Measurements from ENCODE around the gene ATG7. TPM values are rescaled to one million over a fixed set of nuclear protein-coding genes. Genes with fewer than 3 reads are reported as not detected.

ATG7 gene
- total and polyA plus RNA-seq, 10 of the 15 experiments (the other 5 are each of a cell fraction or from before 2014, with no cell fraction given): 13.5 to 49.5 (median 26.4) TPM

GRCh38 chr3:11547498-11547897, 275.3 kb downstream of the ATG7 start (continued):
- no peak for TF ChIP-seq CTCF (IDR thresholded peaks at IDR 0.05 in 2 of 3, conservative IDR thresholded peaks at IDR 0.05 in 1 of 3; ENCODE audit: control insufficient read depth in 2 of 3, extremely low read depth in 1 of 3, insufficient read depth in 1 of 3, low read depth in 3 of 3, low read length in 3 of 3)
- TF ChIP-seq NR2C1 (IDR thresholded peaks at IDR 0.05): no peak
- no peak for TF ChIP-seq SRF (IDR thresholded peaks at IDR 0.05; ENCODE audit: low read depth in 2 of 2, low read length in 2 of 2)
- no peak for TF ChIP-seq USF1 (IDR thresholded peaks at IDR 0.05; ENCODE audit: borderline replicate concordance, extremely low read length, insufficient read depth, low read depth, low read length)
- TF ChIP-seq RELB (IDR thresholded peaks at IDR 0.05; ENCODE audit: low read depth): no peak
- no peak for TF ChIP-seq RAD21 (IDR thresholded peaks at IDR 0.05; ENCODE audit: insufficient read depth, low read depth, low read length)
- TF ChIP-seq RUNX3 (IDR thresholded peaks at IDR 0.05; ENCODE audit: low read length): no peak

GRCh38 chr3:11548721-11549131, 276.5 kb downstream of the ATG7 start:
- POLR2A ChIA-PET: no interaction called here
- CTCF ChIA-PET: no interaction called here
- Histone ChIP-seq H3K9me3 (replicated peaks; ENCODE audit: control insufficient read depth, insufficient read depth, low read length) (no peaks in the 10 kb centered on the region; the same call in 2 of the 3 replicates), H3K27ac (ENCODE audit: control insufficient read depth, insufficient read depth) (no peak overlapping the region), H3K4me1 (ENCODE audit: control insufficient read depth, insufficient read depth, low read length) (no peaks in the 10 kb centered on the region), H3K79me2 (ENCODE audit: control insufficient read depth, insufficient read depth, low read length) (no peaks in the 10 kb centered on the region), H2AFZ (ENCODE audit: control insufficient read depth, low read depth, low read length) (no peak overlapping the region), H4K20me1 (ENCODE audit: control insufficient read depth, insufficient read depth) (no peaks in the 10 kb centered on the region), H3K4me2 (ENCODE audit: control insufficient read depth, insufficient read depth) (no peak overlapping the region), H3K9ac (ENCODE audit: control insufficient read depth, insufficient read depth, low read length) (no peak overlapping the region), H3K4me3 (no peak overlapping the region), H3K27me3 (replicated peaks in 1 of 2; ENCODE audit: control insufficient read depth in 2 of 2, insufficient read depth in 2 of 2, low read length in 1 of 2) (no peaks in the 10 kb centered on the region), H3K36me3 (ENCODE audit: control insufficient read depth in 2 of 2, insufficient read depth in 2 of 2, low read length in 1 of 2) (no peaks in the 10 kb centered on the region; a peak in 1 of 4 replicates)
- no TSS peak for BruUV-seq (replicated peaks)
- TF ChIP-seq EGR1 (IDR thresholded peaks at IDR 0.05; ENCODE audit: borderline replicate concordance in 1 of 2, low read depth in 2 of 2, low read length in 2 of 2) (no peak), STAT3 (IDR thresholded peaks at IDR 0.05; ENCODE audit: low read depth, low read length) (no peak), JUNB (IDR thresholded peaks at IDR 0.05) (no peak)
- FAIRE-seq: no peak
- SMC1A ChIA-PET (ENCODE audit: uncharacterized antibody, unreplicated experiment): no interaction called here
- 85% methylated on average over 7 of the region's 7 CpGs for WGBS (ENCODE audit: insufficient coverage, insufficient replicate concordance, low lambda C conversion rate, missing lambda C conversion rate)
- RAD21 ChIA-PET (ENCODE audit: unreplicated experiment): no interaction called here
- intact Hi-C loops (cut with micrococcal nuclease; ENCODE audit: unreplicated experiment): no loop called here
- no peak for ATAC-seq
- in situ Hi-C loops (cut with MboI): no loop called here
- no peak for DNase-seq (ENCODE audit: low read depth, low spot score)
